ENCODE measurements around the gene GUK1. TPM values are rescaled to one million over a fixed set of nuclear protein-coding genes. Genes with fewer than 3 reads are reported as not detected.

The GUK1 gene
- polyA plus RNA-seq, 1 donor from 2014 or later, result 502 TPM

Small RNA genes within 50 kb of the gene (small RNA-seq; reads per million reads assigned to genes)
- gene AL359510.1, result 0 reads per million in 3 experiments

Other genes starting within 250 kb of the GUK1 start
- gene WNT9A, start 192.3 kb upstream of the GUK1 start, polyA plus RNA-seq, result 0.57 and 1.4 TPM in 2 replicates
- 0.14 TPM in 1 of 2 replicates, not detected in the other for gene WNT3A, start 133.3 kb upstream of the GUK1 start, polyA plus RNA-seq
- 168 and 202 TPM in 2 replicates for gene ARF1, start 57.6 kb upstream of the GUK1 start, polyA plus RNA-seq
- gene C1orf35, start 37.0 kb upstream of the GUK1 start, polyA plus RNA-seq, result 32.8 and 37.5 TPM in 2 replicates
- gene MRPL55, start 31.0 kb upstream of the GUK1 start, polyA plus RNA-seq, result 168 and 178 TPM in 2 replicates
- 1.7 and 2.3 TPM in 2 replicates for gene GJC2, start 9.7 kb downstream of the GUK1 start, polyA plus RNA-seq
- gene IBA57, start 25.5 kb downstream of the GUK1 start, polyA plus RNA-seq, result 5.5 TPM in 2 replicates
- 7.2 and 10.2 TPM in 2 replicates for gene OBSCN, start 67.8 kb downstream of the GUK1 start, polyA plus RNA-seq